K562 (cell line): Measurements from ENCODE around the gene PBX2. TPM values are rescaled to one million over a fixed set of nuclear protein-coding genes. Genes with fewer than 3 reads are reported as not detected.

Experiments
- ATF7 ChIP-seq: fragments of 450-650 bp; IDR thresholded peaks from 2 replicates; pipeline ENCODE4 v1.7.1; 2014; ENCODE audit warnings: mild to moderate bottlenecking, moderate library complexity
- BRF2 ChIP-seq: IDR thresholded peaks from 3 replicates; pipeline ENCODE4 v1.6.1; 2011; ENCODE audit warnings: borderline replicate concordance, mild to moderate bottlenecking; ENCODE audit not compliant: insufficient read length, insufficient read depth
- DMBX1 ChIP-seq: fragments of 250-450 bp; sonication (Bioruptor Pico); IDR thresholded peaks from 2 replicates; pipeline ENCODE4 v1.8.0; 2022; ENCODE audit warnings: inconsistent platforms, mild to moderate bottlenecking, moderate library complexity, borderline replicate concordance
- ESRRB ChIP-seq: fragments of 250-450 bp; sonication (Bioruptor Pico); IDR thresholded peaks from 2 replicates; pipeline ENCODE4 v1.5.0; 2020; ENCODE audit warnings: mild to moderate bottlenecking, moderate library complexity, borderline replicate concordance
- GATAD2B ChIP-seq: fragments of 450-650 bp; IDR thresholded peaks from 2 replicates; pipeline ENCODE4 v1.6.1; 2017; ENCODE audit warnings: mild to moderate bottlenecking, borderline replicate concordance
- GTF2E2 ChIP-seq: fragments of 200-800 bp; sonication (Bioruptor generic); IDR thresholded peaks from 2 replicates; pipeline ENCODE4 v1.6.1; 2016; ENCODE audit warnings: missing genetic modification characterization, missing compliant biosample characterization
- HDAC1 ChIP-seq, 2 experiments: fragments of 450-650 bp; IDR thresholded peaks; 2 replicates each; pipeline ENCODE4 v1.6.1; 2016 to 2017; ENCODE audit warnings: inconsistent platforms in 1 of 2, mild to moderate bottlenecking in 1 of 2, moderate library complexity in 1 of 2
- JUND ChIP-seq, 2 experiments: IDR thresholded peaks; 2 replicates in 1 of 2; 3 replicates in 1 of 2; pipeline ENCODE4 v1.6.1; 2011; ENCODE audit warnings: borderline replicate concordance in 2 of 2, low read depth in 2 of 2, low read length in 2 of 2, improper control_type of control experiment in 1 of 2, missing biosample characterization in 1 of 2, missing genetic modification characterization in 1 of 2, missing genetic modification reagents in 1 of 2
- LEF1 ChIP-seq: fragments of 450-650 bp; IDR thresholded peaks from 2 replicates; pipeline ENCODE4 v1.6.1; 2016; ENCODE audit warnings: mild to moderate bottlenecking
- MAX ChIP-seq: sonication (generic); formaldehyde crosslinking; IDR thresholded peaks from 2 replicates; pipeline ENCODE4 v1.9.0; 2022; ENCODE audit warnings: mild to moderate bottlenecking, missing genetic modification reagents
- MYNN ChIP-seq, 2 experiments: sonication (generic); formaldehyde crosslinking in 1 of 2; IDR thresholded peaks; 2 replicates each; pipeline versions ENCODE4 v1.5.0 to v1.6.1; 2016 to 2020; ENCODE audit warnings: antibody characterized with exemption in 1 of 2, missing genetic modification reagents in 1 of 2
- POU5F1 ChIP-seq: fragments of 150-350 bp; IDR thresholded peaks from 2 replicates; pipeline ENCODE4 v1.6.1; 2014; ENCODE audit warnings: borderline replicate concordance, low read length, low read depth, mild to moderate bottlenecking; ENCODE audit not compliant: partially characterized antibody
- PTRF ChIP-seq: fragments of 450-650 bp; IDR thresholded peaks from 2 replicates; pipeline ENCODE4 v1.6.1; 2016; ENCODE audit warnings: mild to moderate bottlenecking, missing genetic modification characterization, missing compliant biosample characterization
- SMAD3 ChIP-seq: fragments of 450-650 bp; formaldehyde crosslinking; conservative IDR thresholded peaks from 2 replicates; pipeline ENCODE4 v1.4.0; 2020; ENCODE audit warnings: mild to moderate bottlenecking
- SMAD4 ChIP-seq: fragments of 250-450 bp; sonication (Bioruptor Pico); conservative IDR thresholded peaks from 2 replicates; pipeline ENCODE4 v1.8.0; 2021; ENCODE audit warnings: inconsistent platforms, mild to moderate bottlenecking, moderate library complexity
- SMARCB1 ChIP-seq: IDR thresholded peaks from 2 replicates; pipeline ENCODE4 v1.6.1; 2011; ENCODE audit warnings: improper control_type of control experiment, low read depth; ENCODE audit not compliant: insufficient read length
- STAT5A ChIP-seq: IDR thresholded peaks from 2 replicates; pipeline ENCODE4 v1.6.1; 2012; ENCODE audit warnings: low read length, inconsistent platforms, borderline replicate concordance
- TCF7 ChIP-seq: sonication (generic); IDR thresholded peaks from 2 replicates; pipeline ENCODE4 v1.6.1; 2016; ENCODE audit warnings: antibody characterized with exemption, borderline replicate concordance
- TGIF2 ChIP-seq: sonication (generic); formaldehyde crosslinking; IDR thresholded peaks from 2 replicates; pipeline ENCODE4 v1.8.1; 2022; ENCODE audit warnings: mild to moderate bottlenecking, missing genetic modification reagents, moderate library complexity
- ZNF263 ChIP-seq: sonication (generic); formaldehyde crosslinking; IDR thresholded peaks from 2 replicates; pipeline ENCODE4 v1.8.0; 2022; ENCODE audit warnings: mild to moderate bottlenecking, missing genetic modification reagents, borderline replicate concordance
- ZNF384 ChIP-seq: IDR thresholded peaks from 2 replicates; pipeline ENCODE4 v1.6.1; 2012; ENCODE audit warnings: low read depth, low read length, improper control_type of control experiment
- ZNF592 ChIP-seq: fragments of 450-650 bp; IDR thresholded peaks from 2 replicates; pipeline ENCODE4 v1.6.1; 2017; ENCODE audit warnings: antibody characterized with exemption, mild to moderate bottlenecking
- polyA plus RNA-seq, 8 experiments: library from polyadenylated mRNA; depleted of rRNA in 4 of 8; stranded (reverse) in 5 of 8; unstranded in 3 of 8; fragments of >200 nt; fragmentation: Nextera tagmentation in 2 of 8; fragmentation: Illumina TruSeq in 1 of 8; extraction: Ambion mirVana in 2 of 8; extraction: Trizol in 1 of 8; gene quantifications; 2 replicates each; pipeline versions ENCODE4 v1.2.1 to v1.2.3, GENCODE V29; 2011 to 2014; ENCODE audit warnings: inconsistent platforms in 1 of 8, missing spikeins in 1 of 8
- total RNA-seq, 7 experiments: library from RNA; depleted of rRNA in 6 of 7; stranded (reverse); fragments of >200 nt in 6 of 7; fragmentation: Illumina TruSeq in 2 of 7; extraction: Trizol in 2 of 7; gene quantifications; 2 replicates each; pipeline versions ENCODE4 v1.2.1 to v1.2.3, GENCODE V29; 2011 to 2021; ENCODE audit warnings: low replicate concordance in 1 of 7

Gene PBX2
- total and polyA plus RNA-seq, 9 of the 15 experiments (the other 6 are each of a cell fraction or from before 2014, with no cell fraction given), result 1.9 to 134 (median 62.5) TPM

GRCh38 chr6:32192608-32193039 is 2.6 kb upstream of the PBX2 start, which contains the start of gene GPSM3 (continued):
- TF ChIP-seq JUND (IDR thresholded peaks at IDR 0.05; ENCODE audit: borderline replicate concordance, low read depth, low read length) (0 out of 2 replicates have a peak, but pooled peaks have one; percentile 41), JUND (tag; IDR thresholded peaks at IDR 0.05; ENCODE audit: borderline replicate concordance, low read depth, low read length) (no peak; the same call in 2 of the 3 replicates), DMBX1 (CRISPR knock-in tag) (peak; percentile 54; the same call in 1 of the 2 replicates), HDAC1 (IDR thresholded peaks at IDR 0.05) (peak in 1 of 2 experiments; percentile 19; a peak in 1 of 4 replicates), SMAD4 (CRISPR knock-in tag) (peak; percentile 60), GATAD2B (peak; percentile 64; the same call in 1 of the 2 replicates), LEF1 (peak; percentile 91; the same call in 1 of the 2 replicates), TGIF2 (no peak), MYNN (IDR thresholded peaks at IDR 0.05) (peak; percentile 62; the same call in 1 of the 2 replicates), MYNN (CRISPR knock-in tag; IDR thresholded peaks at IDR 0.05) (no peak), SMARCB1 (no peak), ESRRB (CRISPR knock-in tag) (no peak), STAT5A (no peak), PTRF (no peak), ZNF592 (peak; percentile 77), ZNF384 (no peak), MAX (CRISPR knock-in tag) (no peak), TCF7 (no peak), ATF7 (peak; percentile 66), POU5F1 (no peak), ZNF263 (CRISPR knock-in tag) (peak; percentile 67; the same call in 1 of the 2 replicates), BRF2 (no peak), GTF2E2 (peak; percentile 20; the same call in 1 of the 2 replicates), SMAD3 (CRISPR knock-in tag) (no peak)
